OCI-M2 (cell line): Measurements from ENCODE around the gene P2RX5.
A peak's percentile ranks its signal among the peaks of the same experiment; 100 is the strongest.

Experiments used
- DNase-seq: peaks from one replicate; lab custom pipeline; 2025; ENCODE audit not compliant: unreplicated experiment; lab: John Stamatoyannopoulos, UW

P2RX5 gene

DNA sequence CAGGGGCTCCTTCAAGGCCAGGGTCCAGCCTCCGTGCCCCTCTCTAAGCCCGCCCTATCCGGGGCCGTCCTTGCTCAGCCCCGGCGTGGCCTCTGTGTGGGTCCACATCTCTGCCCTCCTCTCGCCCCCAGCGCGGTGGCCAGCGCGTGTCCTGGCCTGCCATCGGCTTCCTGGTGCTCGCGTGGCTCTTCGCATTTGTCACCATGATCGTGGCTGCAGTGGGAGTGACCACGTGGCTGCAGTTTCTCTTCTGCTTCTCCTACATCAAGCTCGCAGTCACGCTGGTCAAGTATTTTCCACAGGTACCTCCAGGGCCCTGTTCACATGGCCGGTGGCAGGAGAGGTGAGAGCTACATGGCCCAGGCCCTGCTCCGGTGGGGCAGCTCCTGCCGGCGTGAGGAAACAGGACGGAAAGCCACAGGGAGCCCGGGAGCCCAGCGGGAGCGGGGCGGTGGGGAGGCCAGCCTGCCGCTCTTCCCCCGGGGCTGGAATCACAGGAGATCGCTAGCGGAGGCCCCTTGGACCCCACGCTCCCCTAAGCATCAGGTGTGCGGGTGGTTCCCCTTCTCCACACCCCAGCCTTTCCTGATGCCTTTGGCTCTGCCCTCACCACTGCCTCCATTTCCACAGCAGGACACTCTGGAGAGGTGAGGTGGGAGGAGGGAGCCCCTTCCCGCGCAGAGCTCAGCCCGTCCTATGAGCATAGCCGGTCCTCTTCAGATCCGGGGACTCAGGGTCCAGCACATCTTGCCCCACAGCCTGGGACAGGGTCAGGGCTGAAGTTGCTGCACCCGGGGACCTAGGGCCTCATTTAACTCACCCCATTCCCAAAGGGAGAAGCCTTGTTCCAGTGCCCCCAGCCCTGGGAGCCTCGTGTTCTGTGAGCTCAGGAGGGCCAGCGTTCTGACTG lies 37.8 kb downstream of the P2RX5 start:
- DNase-seq = no peak

DNA sequence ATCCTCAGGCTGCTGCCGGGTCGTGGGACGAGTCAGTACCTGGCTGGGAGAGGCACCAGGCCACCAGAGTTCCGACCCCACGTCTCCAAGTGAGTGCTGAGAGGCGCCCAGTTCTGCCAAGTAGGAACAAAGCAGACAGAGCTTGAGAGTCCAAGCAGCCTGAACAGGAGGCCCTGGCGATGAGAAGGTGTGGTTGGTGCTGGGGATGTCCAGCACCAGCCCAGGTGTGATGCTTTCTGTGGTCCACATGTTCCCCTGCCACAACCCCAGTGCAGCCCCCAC lies 38.4 kb downstream of the P2RX5 start:
- DNase-seq = no peak

DNA sequence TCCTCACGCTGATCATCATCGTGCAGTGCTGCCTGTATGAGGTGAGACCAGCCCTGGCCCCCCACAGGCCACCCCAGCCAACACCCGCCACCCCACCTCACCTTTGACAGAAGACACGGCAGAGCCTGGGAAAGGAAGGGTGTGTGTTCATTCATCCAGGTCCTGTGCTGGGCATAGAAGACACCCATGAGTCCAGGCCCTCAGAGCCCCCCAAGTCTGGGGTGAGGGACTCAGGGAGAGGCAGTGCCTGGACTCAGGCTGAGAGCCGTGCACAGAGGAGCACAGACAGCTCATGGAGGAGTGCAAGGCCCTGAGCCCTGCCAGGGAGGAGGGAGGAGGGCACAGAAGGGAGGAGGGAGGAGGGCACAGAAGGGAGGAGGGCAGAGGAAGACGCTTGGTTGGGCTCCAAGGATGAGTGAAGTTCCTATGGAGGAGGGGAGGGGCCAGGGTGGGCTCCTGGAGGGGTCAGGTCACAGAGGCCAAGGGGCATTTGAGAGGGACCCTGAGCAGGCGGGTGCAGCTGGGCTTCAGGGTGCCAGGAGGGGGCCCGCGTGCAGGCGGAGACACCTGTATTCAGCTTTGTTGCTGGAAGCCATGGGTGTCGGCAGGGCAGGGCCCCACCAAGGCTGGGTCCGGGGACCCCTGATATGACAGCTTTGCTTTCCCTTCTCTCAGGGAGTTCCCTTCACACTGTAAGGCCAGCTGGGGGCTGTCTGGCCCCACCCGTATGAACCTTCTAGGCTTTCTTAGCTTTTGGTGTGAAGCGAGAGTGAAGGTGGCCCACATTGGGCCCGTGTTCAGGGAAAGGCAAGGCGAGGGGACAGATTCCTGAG lies 39.0 kb downstream of the P2RX5 start:
- DNase-seq = no peak

DNA sequence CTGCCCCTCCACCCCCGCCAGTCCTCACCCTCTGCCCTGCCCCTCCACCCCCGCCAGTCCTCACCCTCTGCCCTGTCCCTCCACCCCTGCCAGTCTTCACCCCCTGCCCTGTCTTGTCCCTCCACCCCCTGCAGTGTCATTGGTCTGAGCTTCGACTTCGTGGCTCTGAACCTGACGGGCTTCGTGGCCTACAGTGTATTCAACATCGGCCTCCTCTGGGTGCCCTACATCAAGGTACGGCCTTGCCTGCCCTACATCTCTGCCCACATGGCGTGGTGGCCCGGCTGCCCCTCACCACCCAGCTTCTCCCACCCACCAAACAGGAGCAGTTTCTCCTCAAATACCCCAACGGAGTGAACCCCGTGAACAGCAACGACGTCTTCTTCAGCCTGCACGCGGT lies 39.6 kb downstream of the P2RX5 start:
- no peak for DNase-seq

DNA sequence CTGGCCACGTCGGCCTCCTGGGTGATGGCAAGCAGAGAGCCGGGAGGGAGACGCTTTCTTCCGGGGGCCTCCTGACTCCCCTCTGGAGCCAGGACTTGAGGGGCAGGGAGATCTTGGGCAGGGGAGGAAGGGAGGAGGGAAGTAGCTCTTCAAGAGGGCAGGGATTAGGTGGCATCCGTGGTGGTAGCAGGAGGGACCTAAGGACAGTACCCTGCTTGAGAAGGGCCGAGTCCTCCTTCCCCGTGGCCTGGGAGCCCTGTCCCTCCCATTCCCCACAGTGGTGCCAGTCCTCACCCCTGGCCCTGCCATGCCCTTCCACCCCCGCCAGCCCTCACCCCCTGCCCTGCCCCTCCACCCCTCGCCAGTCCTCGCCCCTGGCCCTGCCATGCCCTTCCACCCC lies 40.2 kb downstream of the P2RX5 start:
- no peak for DNase-seq

DNA sequence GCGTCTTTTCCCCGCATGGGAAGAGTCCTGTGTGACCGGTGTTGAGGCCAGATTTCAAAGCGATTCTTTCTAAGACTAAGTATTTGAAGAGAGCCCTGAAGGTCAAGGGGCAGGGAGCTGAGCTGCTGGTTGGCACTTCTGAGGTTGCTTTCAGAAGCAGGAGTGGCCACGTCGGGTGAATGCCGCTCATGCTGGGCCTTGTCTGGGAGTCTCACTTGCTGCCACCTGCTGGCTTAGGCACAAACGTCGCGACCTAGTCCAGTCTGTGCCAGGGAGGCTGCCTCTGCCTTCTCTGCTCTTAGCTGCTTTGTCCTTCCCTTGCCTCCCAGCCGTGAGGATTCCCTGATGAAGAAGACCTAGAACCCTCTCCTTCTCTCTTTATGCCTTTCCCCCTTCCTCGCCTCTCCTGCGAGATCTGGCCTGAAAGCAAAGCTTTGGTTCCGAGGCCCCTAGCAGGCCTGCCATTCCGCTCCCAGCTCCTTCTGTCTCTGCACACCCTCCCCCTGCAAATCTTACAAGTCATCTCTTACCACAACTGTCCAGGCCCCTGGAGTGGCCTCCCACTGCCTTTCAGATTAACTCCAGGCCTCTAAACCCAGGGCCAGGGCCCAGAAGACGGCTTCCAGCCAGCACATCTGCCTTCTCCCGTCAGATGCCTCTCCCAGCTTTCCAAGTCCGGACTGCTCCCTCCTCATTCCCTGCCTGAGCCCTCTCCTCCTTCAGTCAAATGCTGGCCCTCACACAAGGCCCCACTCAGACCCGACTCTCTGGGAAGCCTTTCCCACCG lies 48.0 kb downstream of the P2RX5 start:
- DNase-seq = no peak

DNA sequence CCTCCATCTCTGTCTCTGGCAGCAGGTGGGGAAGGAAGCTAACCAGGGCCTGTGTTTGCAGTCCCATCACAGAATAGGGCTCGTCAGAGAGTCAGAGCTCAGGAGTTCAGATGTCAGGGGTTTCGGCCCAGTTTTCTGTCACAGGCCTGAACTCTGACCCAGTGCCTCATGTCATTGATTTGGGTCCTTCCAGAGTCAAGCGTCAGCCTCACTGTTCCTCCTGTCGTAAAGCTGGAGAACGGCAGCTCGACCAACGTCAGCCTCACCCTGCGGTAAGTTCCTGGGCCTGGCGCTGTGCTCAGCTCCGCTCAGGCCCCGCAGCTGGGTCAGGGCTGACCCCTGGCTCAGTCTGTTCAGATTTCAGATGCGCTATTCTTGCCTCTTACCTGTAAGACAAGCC lies 48.7 kb downstream of the P2RX5 start:
- no peak for DNase-seq

DNA sequence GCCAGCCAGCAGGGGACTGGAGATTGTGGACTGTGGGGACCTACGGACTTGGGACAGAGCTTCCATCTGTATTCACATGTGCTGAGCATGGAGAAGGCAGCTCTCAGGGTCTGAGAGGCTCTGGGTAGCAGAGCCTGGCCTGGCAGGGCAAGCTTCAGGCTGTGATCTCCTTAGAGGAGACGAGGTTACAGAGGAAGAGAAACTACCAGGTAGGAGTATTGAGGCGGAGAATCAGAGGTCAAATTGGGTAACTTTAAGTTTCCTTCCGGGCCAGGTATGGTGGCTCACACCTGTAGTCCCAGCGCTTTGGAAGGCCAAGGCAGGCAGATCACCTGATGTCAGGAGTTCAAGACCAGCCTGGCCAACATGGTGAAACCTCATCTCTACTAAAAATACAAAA lies 50.6 kb downstream of the P2RX5 start:
- DNase-seq = no peak

DNA sequence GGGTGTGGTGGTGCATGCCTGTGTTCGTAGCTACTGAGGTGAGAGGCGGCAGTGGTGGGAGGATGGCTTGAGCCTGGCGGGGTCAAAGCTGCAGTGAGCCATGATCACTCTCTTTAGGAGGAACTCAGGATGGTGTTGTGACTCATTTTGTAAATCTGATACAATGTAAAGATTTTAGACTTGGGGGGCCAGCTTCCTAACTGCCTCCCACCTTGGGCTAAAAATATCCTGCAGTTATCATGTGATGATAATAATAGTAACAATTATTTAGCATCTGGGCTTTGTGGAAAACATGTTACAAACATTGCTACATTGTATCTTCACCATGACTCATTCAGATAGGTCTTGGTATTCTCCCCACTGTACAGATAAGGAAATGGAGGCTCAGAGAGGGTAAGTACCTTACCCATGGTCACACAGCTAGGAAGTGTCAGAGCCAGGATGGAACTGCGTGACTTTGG lies 52.0 kb downstream of the P2RX5 start:
- DNase-seq = no peak

DNA sequence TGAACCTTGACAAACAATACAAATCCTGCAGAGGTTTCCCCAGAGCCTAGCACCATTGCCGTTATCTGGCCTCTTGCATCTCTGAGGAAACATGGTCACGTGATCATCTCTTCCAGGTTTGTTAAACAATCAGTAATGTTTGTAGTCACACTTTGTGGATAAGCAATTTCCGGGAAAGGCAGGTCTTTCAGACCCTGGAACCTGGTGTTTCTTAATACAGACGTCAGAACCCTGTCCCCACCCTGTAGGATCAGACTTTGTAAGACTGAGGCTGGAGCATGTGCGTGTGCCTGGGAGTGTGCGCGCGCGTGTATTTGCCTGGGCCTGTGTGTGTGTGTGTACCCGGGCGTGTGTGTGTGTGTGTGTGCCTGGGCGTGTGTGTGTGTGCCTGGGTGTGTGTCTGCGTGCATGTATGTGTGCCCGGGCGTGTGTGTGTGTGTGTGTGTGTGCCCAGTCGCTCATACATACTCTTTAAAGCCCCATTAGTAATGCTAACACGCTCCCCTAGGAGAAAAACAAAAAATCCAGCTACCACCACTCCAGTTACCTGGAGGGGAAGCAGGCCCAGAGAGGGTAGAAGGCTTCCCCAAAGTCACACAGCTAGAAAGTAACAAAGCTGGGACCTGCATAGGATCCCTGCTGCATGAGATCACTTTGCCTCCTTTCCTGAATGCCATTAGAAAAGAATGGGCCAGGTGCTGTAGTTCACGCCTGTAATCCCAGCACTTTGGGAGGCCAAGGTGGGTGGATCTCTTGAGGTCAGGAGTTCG lies 54.1 kb downstream of the P2RX5 start:
- DNase-seq = no peak

DNA sequence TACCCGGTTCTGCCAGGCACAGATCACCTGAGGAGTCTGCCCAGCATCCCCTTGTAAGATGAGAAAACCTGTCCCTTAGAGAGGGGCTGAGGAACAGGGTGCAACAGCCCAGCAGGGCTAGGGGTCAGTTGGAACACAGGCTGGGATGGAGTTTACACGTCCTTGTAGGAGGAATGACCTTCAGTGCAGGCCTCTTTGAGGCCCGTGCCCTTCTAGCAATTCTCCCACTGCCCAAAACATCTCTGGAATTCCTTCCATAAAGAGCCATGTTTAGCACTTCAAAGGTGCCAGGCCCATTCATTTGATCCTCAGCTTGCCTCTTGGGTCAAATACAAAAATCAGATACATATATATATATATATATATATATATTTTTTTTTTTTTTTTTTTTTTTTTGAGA lies 54.9 kb downstream of the P2RX5 start:
- DNase-seq = no peak

DNA sequence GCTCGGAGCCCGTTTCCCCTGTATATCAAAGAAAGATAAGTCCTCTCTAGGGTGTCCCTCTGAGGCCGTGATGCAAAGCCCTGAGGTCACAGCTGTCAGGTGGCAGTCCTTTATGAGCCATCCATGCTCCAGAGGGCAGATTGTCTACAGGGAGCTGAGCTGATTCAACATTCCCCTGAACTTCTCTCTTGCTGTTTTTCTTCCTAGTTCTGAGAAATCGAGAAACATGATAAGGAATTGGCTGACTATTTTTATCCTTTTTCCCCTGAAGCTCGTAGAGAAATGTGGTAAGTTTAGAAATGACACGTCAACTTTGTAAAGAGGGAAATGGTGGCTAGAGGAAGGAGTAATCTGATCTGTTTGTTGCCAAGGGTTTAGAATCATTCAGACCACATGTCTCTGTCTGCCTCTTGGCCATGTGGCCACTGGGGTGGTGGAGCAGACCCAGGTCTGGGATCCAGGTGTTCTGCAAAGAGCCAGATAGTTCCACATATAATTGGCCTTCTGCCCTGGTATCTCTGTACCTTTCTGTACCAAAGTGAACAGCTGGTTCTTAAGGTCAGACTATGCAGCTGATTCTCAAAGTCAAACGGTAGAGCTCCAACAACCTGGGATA lies 55.9 kb downstream of the P2RX5 start:
- no peak for DNase-seq

DNA sequence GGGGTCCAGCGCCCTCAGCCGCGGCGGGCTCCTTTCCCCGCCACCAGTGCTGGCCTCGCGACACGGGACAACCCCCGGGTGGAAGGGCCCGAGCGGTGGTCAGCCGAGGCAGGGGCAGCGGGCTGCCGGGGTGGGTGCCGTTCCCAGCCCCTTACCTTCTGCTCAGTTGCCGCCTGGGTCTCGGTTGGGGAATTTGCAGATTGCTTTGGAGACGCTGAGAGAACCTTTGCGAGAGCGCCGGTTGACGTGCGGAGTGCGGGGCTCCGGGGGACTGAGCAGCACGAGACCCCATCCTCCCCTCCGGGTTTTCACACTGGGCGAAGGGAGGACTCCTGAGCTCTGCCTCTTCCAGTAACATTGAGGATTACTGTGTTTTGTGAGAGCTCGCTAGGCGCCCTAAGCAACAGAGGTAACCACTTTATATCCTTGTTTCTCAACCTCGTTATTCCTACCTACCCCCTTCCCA lies 59.0 kb downstream of the P2RX5 start:
- DNase-seq = no peak

DNA sequence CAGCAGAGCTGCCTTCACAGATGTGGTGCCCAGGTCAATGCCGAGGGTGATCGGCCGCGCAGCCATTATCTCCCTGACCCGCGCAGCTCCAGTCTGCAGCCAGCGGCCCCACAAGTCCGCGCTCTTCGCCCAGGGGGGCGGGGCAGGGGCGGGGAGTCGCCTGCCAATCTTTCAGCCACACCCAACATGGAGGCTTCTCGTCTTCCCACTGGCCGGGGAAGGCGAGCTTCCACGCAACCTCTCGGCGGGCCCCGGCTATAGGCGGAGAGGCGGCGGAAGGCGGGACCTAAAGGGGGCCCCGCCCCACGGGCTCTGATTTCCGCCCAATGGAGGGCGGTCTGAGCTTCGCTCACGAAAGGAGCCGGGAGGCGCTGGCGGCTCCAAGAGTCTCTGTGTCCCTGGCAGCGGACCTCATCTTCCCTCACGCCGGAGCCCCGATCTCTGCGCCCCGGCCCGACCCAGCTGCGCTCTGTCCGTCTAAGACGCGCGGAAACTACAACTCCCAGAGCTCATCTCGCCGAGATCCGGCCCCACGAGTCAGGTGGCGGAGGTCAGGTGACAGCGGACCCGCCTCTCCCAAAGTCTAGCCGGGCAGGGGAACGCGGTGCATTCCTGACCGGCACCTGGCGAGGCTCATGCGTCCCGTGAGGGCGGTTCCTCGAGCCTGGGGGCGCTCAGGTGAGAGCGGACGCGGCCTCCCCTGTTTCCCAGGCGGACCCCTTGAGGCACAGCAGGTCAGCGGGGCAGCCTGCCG lies 59.6 kb downstream of the P2RX5 start, which contains the start of the genes CTNS and SHPK:
CTNS (plus strand) TSS at position 607 of the 754 bp plus-strand sequence. CDS start 3,447 bp downstream, outside the sequence.
SHPK (minus strand) TSS at position 97 of the 754 bp plus-strand sequence; CDS start at position 66, 31 bp downstream.
- DNase-seq = peak; percentile 55

DNA sequence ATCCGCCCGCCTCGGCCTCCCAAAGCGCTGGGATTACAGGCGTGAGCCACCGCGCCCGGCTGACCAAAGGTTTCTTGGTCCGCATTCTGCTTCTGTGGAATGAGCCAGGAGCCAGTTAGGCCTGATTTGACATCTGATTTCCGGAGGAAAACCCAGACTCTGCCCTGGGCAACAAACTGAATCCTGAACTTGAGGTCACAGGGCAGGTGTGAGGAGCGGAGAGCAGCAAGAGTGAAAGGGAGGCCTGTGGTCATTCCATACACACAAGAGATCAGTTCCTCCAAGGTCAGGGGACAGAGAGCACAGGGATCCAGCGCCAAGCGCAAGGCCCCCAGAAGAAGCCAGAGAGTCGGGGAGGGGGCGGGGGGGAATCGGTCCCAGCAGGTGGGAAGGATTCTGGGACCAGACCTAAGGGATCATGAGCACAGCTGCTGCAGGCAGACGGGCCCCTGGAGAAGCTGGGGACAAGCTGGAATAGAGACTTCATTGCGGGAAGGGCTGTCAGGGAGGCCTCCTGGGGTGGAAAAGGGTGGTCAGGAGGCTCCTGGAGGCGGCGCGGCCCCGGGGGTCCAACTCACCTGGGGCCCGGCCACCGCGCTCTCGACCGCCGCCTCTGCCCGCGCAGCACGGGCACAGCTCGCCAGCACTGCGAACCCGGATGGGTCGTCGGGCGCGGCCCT lies 60.3 kb downstream of the P2RX5 start:
- no peak for DNase-seq

DNA sequence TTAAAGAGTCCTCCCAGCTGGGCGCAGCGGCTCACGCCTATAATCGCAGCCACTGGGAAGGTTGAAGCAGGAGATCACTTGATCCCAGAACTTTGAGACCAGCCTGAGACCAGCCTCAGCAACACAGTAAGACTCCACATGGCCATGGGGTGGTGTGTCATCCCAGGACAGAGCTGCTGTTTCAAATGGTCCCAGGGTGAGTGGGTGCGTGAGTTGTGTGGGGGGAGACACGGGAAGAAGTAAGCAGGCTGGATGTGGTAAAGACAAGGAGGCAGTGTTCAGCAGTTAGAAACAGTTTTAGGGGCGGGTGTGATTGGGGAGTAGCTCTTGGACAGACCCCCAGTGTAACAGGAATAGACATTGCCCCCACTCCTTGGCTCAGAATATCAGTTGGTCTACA lies 63.7 kb downstream of the P2RX5 start:
- no peak for DNase-seq

DNA sequence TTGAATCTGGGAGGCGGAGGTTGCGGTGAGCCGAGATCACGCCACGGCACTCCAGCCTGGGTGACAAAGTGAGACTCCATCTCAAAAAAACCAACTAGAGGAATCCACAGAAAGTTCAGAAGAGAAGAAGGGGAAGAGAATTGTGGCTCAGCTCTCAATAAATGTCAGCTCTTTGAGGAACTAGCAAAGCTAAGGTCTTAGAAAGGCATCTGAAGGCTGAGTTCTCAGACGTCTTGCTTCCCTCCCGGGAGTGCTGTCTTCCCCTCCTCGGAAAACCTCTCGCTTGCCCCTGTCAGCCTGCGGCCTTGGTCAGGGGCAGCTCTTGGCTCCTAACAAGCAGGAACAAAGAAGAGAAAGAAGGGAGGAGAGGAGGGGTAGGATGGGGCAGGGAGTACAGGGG lies 65.2 kb downstream of the P2RX5 start:
- no peak for DNase-seq

DNA sequence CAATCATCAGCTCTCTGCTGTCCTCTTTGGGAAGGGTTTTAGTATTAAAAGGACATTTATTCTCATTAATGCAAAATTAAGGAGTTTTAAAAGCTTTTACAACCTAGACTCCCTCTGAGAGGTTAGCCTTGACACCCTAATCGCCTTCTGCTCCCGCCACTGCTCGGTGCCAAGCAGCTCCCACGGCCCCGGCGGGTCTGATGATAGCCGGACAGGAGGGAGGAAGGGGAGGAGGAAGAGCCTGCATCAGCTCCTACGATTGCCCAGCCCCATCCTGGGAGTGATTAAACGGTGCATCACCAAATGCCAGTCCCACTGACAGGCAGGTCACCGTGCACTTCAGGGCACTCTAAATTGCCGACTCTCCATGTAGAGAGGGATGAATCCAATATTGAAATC lies 68.2 kb downstream of the P2RX5 start:
- DNase-seq = no peak
